H1 (cell line): Measurements from ENCODE around the gene LRRC28. TPM values are rescaled to one million over a fixed set of nuclear protein-coding genes. Genes with fewer than 3 reads are reported as not detected.

Experiments
- CTCF ChIA-PET: fragments of 300-600 bp; sonication (Branson Sonifier 250); formaldehyde crosslinking; loops from one replicate; lab custom pipeline; 2021; ENCODE audit not compliant: partially characterized antibody; lab: Charles Lee
- POLR2A ChIA-PET: fragments of 300-600 bp; sonication (Branson Sonifier 250); formaldehyde crosslinking; loops from one replicate; lab custom pipeline; 2021; ENCODE audit warnings: inconsistent platforms; ENCODE audit not compliant: partially characterized antibody; lab: Charles Lee
- DNase-seq, 2 experiments: peaks; one replicate each; pipeline versions ENCODE4 v3.0.0 to v3.0.0-alpha.2; 2010 to 2022; ENCODE audit warnings: low spot score in 2 of 2, low read depth in 1 of 2, mixed read lengths in 1 of 2
- FAIRE-seq: peaks from 2 replicates; lab custom pipeline; 2011; peaks lifted over from hg19 to GRCh38; lab: Jason Lieb, UNC
- H2AFZ ChIP-seq: 2 replicates; pipeline ENCODE4 v1.8.1; 2012; ENCODE audit warnings: low read length, inconsistent platforms
- H2AK5ac ChIP-seq: 2 replicates; pipeline ENCODE4 v1.6.1; 2013; ENCODE audit warnings: low read depth, low read length
- H2BK120ac ChIP-seq: replicated peaks from 2 replicates; pipeline ENCODE3; 2013; ENCODE audit warnings: low read depth, low read length, inconsistent platforms
- H2BK12ac ChIP-seq: 2 replicates; pipeline ENCODE4 v1.6.1; 2013; ENCODE audit warnings: low read depth, low read length
- H2BK15ac ChIP-seq: 2 replicates; pipeline ENCODE4 v1.6.1; 2013; ENCODE audit warnings: low read length
- H2BK20ac ChIP-seq: 2 replicates; pipeline ENCODE4 v1.6.1; 2013; ENCODE audit warnings: low read length
- H2BK5ac ChIP-seq: 2 replicates; pipeline ENCODE4 v1.6.1; 2013; ENCODE audit warnings: low read depth, low read length
- H3K14ac ChIP-seq: 2 replicates; pipeline ENCODE4 v1.6.1; 2013; ENCODE audit warnings: inconsistent platforms; ENCODE audit not compliant: insufficient read length
- H3K18ac ChIP-seq: 2 replicates; pipeline ENCODE4 v1.6.1; 2013; ENCODE audit warnings: low read length; ENCODE audit errors: extremely low read depth
- H3K23ac ChIP-seq: 2 replicates; pipeline ENCODE4 v1.6.1; 2013; ENCODE audit warnings: inconsistent platforms; ENCODE audit not compliant: insufficient read length
- H3K23me2 ChIP-seq: 2 replicates; pipeline ENCODE4 v1.6.1; 2013; ENCODE audit warnings: low read depth, low read length
- H3K27ac ChIP-seq: 2 replicates; pipeline ENCODE4 v1.6.1; 2011; ENCODE audit warnings: low read depth, low read length, inconsistent platforms
- H3K27me3 ChIP-seq, 4 experiments: replicated peaks in 1 of 4; 1 replicate in 1 of 4; 2 replicates in 3 of 4; pipeline versions ENCODE4 v1.6.1 to v1.8.1; 2011 to 2013; ENCODE audit warnings: low read length in 3 of 4, mild to moderate bottlenecking in 3 of 4, inconsistent platforms in 2 of 4, mixed read lengths in 2 of 4, moderate library complexity in 1 of 4; ENCODE audit not compliant: control insufficient read depth in 3 of 4, insufficient read depth in 3 of 4; ENCODE audit errors: extremely low read depth in 1 of 4
- H3K36me3 ChIP-seq, 4 experiments: 2 replicates each; pipeline versions ENCODE4 v1.6.1 to v1.8.1; 2011 to 2013; ENCODE audit warnings: mild to moderate bottlenecking in 4 of 4, low read length in 3 of 4, moderate library complexity in 2 of 4, control low read depth in 1 of 4, inconsistent platforms in 1 of 4; ENCODE audit not compliant: insufficient read depth in 4 of 4, control insufficient read depth in 2 of 4
- H3K4ac ChIP-seq: replicated peaks from 2 replicates; pipeline ENCODE3; 2013; ENCODE audit warnings: low read length, low read depth, mixed read lengths, inconsistent platforms; ENCODE audit not compliant: insufficient read length
- H3K4me1 ChIP-seq, 4 experiments: replicated peaks in 1 of 4; 1 replicate in 1 of 4; 2 replicates in 3 of 4; pipeline versions ENCODE4 v1.6.1 to v1.8.1; 2011 to 2013; ENCODE audit warnings: low read length in 3 of 4, inconsistent platforms in 2 of 4, mixed read lengths in 1 of 4; ENCODE audit not compliant: insufficient read depth in 4 of 4, control insufficient read depth in 3 of 4
- H3K4me2 ChIP-seq, 2 experiments: 2 replicates each; pipeline versions ENCODE4 v1.6.1 to v1.8.1; 2011 to 2013; ENCODE audit warnings: low read depth in 2 of 2, low read length in 2 of 2, control low read depth in 1 of 2, inconsistent platforms in 1 of 2, mild to moderate bottlenecking in 1 of 2; ENCODE audit not compliant: insufficient read depth in 1 of 2
- H3K4me3 ChIP-seq, 4 experiments: fragments of 200-600, 300-600 bp in 1 of 4; sonication (generic), shearing (Covaris generic), sonication (Bioruptor Twin) in 1 of 4; 2 replicates each; pipeline versions ENCODE4 v1.5.1 to v1.8.1; 2011 to 2016; ENCODE audit warnings: low read length in 4 of 4, low read depth in 3 of 4, control low read depth in 2 of 4, inconsistent platforms in 2 of 4, mild to moderate bottlenecking in 2 of 4, mixed read lengths in 1 of 4, moderate library complexity in 1 of 4; ENCODE audit not compliant: insufficient read depth in 2 of 4; ENCODE audit errors: extremely low read depth in 1 of 4
- H3K56ac ChIP-seq: replicated peaks from 2 replicates; pipeline ENCODE3; 2013; ENCODE audit warnings: low read depth, mild to moderate bottlenecking, mixed read lengths, low read length, inconsistent platforms; ENCODE audit not compliant: insufficient read length
- H3K79me1 ChIP-seq: 2 replicates; pipeline ENCODE4 v1.6.1; 2013; ENCODE audit warnings: low read depth, low read length, control low read depth
- H3K79me2 ChIP-seq, 2 experiments: 2 replicates each; pipeline versions ENCODE4 v1.6.1 to v1.8.1; 2012 to 2013; ENCODE audit warnings: low read length in 2 of 2, mild to moderate bottlenecking in 2 of 2, inconsistent platforms in 1 of 2; ENCODE audit not compliant: insufficient read depth in 2 of 2, control insufficient read depth in 1 of 2
- H3K9ac ChIP-seq, 4 experiments: replicated peaks in 1 of 4; 1 replicate in 1 of 4; 2 replicates in 3 of 4; pipeline versions ENCODE4 v1.6.1 to v1.8.1; 2011 to 2013; ENCODE audit warnings: low read depth in 3 of 4, low read length in 3 of 4, control low read depth in 2 of 4, mild to moderate bottlenecking in 2 of 4, moderate library complexity in 2 of 4, inconsistent platforms in 1 of 4; ENCODE audit errors: extremely low read depth in 1 of 4
- H3K9me3 ChIP-seq, 2 experiments: 2 replicates each; pipeline versions ENCODE4 v1.6.1 to v1.8.1; 2012 to 2013; ENCODE audit warnings: mild to moderate bottlenecking in 2 of 2, moderate library complexity in 2 of 2, control low read depth in 1 of 2, inconsistent platforms in 1 of 2, low read depth in 1 of 2, low read length in 1 of 2, mixed read lengths in 1 of 2; ENCODE audit not compliant: insufficient read depth in 2 of 2
- H4K20me1 ChIP-seq, 2 experiments: replicated peaks in 1 of 2; 2 replicates each; pipeline versions ENCODE3 to v1.8.1; 2011 to 2013; ENCODE audit warnings: inconsistent platforms in 2 of 2, low read length in 2 of 2, mild to moderate bottlenecking in 1 of 2; ENCODE audit not compliant: insufficient read depth in 2 of 2, control insufficient read depth in 1 of 2
- H4K5ac ChIP-seq: 2 replicates; pipeline ENCODE4 v1.6.1; 2013; ENCODE audit warnings: low read length, low read depth, mixed read lengths, inconsistent platforms; ENCODE audit not compliant: insufficient read length
- H4K8ac ChIP-seq: 2 replicates; pipeline ENCODE4 v1.8.0; 2013; ENCODE audit warnings: mild to moderate bottlenecking, moderate library complexity, low read length, inconsistent platforms; ENCODE audit not compliant: insufficient read depth; ENCODE audit errors: extremely low read depth
- H4K91ac ChIP-seq: replicated peaks from 2 replicates; pipeline ENCODE3; 2013; ENCODE audit warnings: low read length, mixed read lengths, inconsistent platforms; ENCODE audit not compliant: insufficient read length
- CHD1 ChIP-seq: IDR thresholded peaks from 2 replicates; pipeline ENCODE4 v1.6.1; 2012; ENCODE audit warnings: low read depth, low read length, improper control_type of control experiment
- GTF2F1 ChIP-seq: IDR thresholded peaks from 2 replicates; pipeline ENCODE4 v1.6.1; 2012; ENCODE audit warnings: low read depth, low read length, improper control_type of control experiment, borderline replicate concordance
- KDM1A ChIP-seq: fragments of 200-600, 300-600 bp; sonication (generic); IDR thresholded peaks from 2 replicates; pipeline ENCODE4 v1.7.1; 2016; ENCODE audit warnings: mild to moderate bottlenecking, low read length, borderline replicate concordance
- KDM4A ChIP-seq: IDR thresholded peaks from one replicate; pipeline ENCODE4 v1.7.1; 2012; ENCODE audit warnings: low read depth, mild to moderate bottlenecking, moderate library complexity, low read length, inconsistent platforms; ENCODE audit not compliant: severe bottlenecking
- NRF1 ChIP-seq: IDR thresholded peaks from 2 replicates; pipeline ENCODE4 v1.6.1; 2011; ENCODE audit warnings: mild to moderate bottlenecking, low read depth, low read length, improper control_type of control experiment
- RNF2 ChIP-seq: fragments of 200-900, 300-1000 bp; sonication (generic); IDR thresholded peaks from 2 replicates; pipeline ENCODE4 v1.7.1; 2016; ENCODE audit warnings: borderline replicate concordance, low read depth, mild to moderate bottlenecking, antibody characterized with exemption, low read length; ENCODE audit not compliant: poor library complexity, severe bottlenecking; ENCODE audit errors: missing control alignments
- SAP30 ChIP-seq: fragments of 300-600 bp; sonication (generic); IDR thresholded peaks from 2 replicates; pipeline ENCODE4 v1.7.1; 2012; ENCODE audit warnings: low read length, moderate library complexity, mild to moderate bottlenecking, inconsistent platforms; ENCODE audit not compliant: insufficient read depth, insufficient replicate concordance
- TCF12 ChIP-seq: IDR thresholded peaks from 2 replicates; pipeline ENCODE4 v1.6.1; 2011; ENCODE audit warnings: low read depth, mild to moderate bottlenecking, low read length
- TEAD4 ChIP-seq: IDR thresholded peaks from 2 replicates; pipeline ENCODE4 v1.6.1; 2012; ENCODE audit warnings: low read depth, low read length, inconsistent platforms, mixed read lengths
- WGBS, 2 experiments: shearing (Covaris generic) in 1 of 2; methylation state at CpG; one replicate each; pipeline versions ENCODE4 v1.1.6 to v1.1.7; 2013 to 2015; ENCODE audit warnings: low lambda C conversion rate in 2 of 2, mixed read lengths in 2 of 2, inconsistent platforms in 1 of 2, low coverage in 1 of 2, missing lambda C conversion rate in 1 of 2; ENCODE audit not compliant: insufficient replicate concordance in 2 of 2, insufficient coverage in 1 of 2, insufficient read length in 1 of 2; ENCODE audit errors: extremely low coverage in 1 of 2, missing lambda C conversion rate in 1 of 2; 5-methylcytosine and 5-hydroxymethylcytosine counted together
- polyA plus RNA-seq, 7 experiments: library from polyadenylated mRNA; depleted of rRNA in 3 of 7; stranded (reverse) in 5 of 7; unstranded in 2 of 7; fragments of >200 nt in 5 of 7; fragments of 200-250 nt in 2 of 7; gene quantifications; 1 replicate in 5 of 7; 2 replicates in 1 of 7; 4 replicates in 1 of 7; pipeline versions ENCODE4 v1.2.1 to v1.2.3, GENCODE V29; 2011 to 2013; ENCODE audit warnings: missing spikeins in 2 of 7, mixed read lengths in 2 of 7
- total RNA-seq: library from RNA; stranded (reverse); fragmentation: NEBNext Ultra II Directional; extraction: Animal tissue kit (Norgen Biotek cat#: 25700); gene quantifications from 2 replicates; pipeline ENCODE4 v1.2.1, GENCODE V29; 2021
- TF ChIP-seq, protein P1 (sequence below): IDR thresholded peaks from 2 replicates; pipeline ENCODE4 v1.6.1; 2012; ENCODE audit warnings: low read length, inconsistent platforms
- TF ChIP-seq, protein P2 (sequence below): IDR thresholded peaks from 2 replicates; pipeline ENCODE4 v1.6.1; 2011; ENCODE audit warnings: low read length, improper control_type of control experiment

The LRRC28 gene
- total and polyA plus RNA-seq, 2 of the 8 experiments (the other 6 are each of a cell fraction or from before 2014, with no cell fraction given) = 20.2 to 23.3 TPM

DNA sequence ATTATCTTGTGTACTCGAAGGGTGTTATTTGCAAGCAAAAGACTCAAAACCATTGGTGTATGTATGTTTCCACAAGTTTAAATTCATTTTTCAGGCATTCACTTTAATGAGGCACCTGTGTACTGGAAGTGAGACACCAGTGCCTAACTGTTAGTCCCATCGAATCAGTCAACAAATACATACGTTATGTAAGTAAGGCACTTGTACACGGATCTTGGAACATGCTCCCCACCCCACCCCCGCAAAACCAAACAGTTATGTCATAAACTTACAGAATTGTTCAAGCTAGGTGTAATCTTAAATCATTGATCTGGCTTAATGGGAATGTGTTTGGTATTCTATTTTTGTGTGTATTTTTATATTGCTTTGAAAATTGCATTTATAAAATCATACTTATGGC lies 17.1 kb downstream of the LRRC28 start:
- Histone ChIP-seq H4K91ac (no peak overlapping the region), H3K14ac (no peak overlapping the region), H2AK5ac (no peak overlapping the region), H4K5ac (no peak overlapping the region), H2BK12ac (no peak overlapping the region), H3K4ac (no peak overlapping the region), H3K18ac (no peak overlapping the region), H3K4me1 (no peaks in the 10 kb centered on the region), H2BK5ac (no peak overlapping the region), H2BK120ac (no peak overlapping the region), H2BK15ac (no peak overlapping the region), H3K9ac (no peak overlapping the region), H3K23ac (no peak overlapping the region), H2BK20ac (no peak overlapping the region), H2AFZ (no peak overlapping the region), H3K79me2 (no peaks in the 10 kb centered on the region), H3K4me2 (no peak overlapping the region), H4K8ac (no peak overlapping the region), H3K9me3 (no peaks in the 10 kb centered on the region), H3K27ac (no peak overlapping the region), H3K79me1 (0 out of 2 replicates have a peak, but pooled peaks cover 2% of the 10 kb centered on the region), H4K20me1 (no peaks in the 10 kb centered on the region), H3K27me3 (no peaks in the 10 kb centered on the region), H3K36me3 (no peaks in the 10 kb centered on the region), H3K56ac (no peak overlapping the region), H3K23me2 (no peaks in the 10 kb centered on the region), H3K4me3 (no peak overlapping the region)
- CTCF ChIA-PET = interaction anchor here (0.9 to 1.8 kb wide), 7 partner anchors 10 to 488 kb away, joined by 3 to 4 read pairs (median 3); partner anchors contain the start of gene LYSMD4
- DNase-seq (no peak), FAIRE-seq (no peak)
- POLR2A ChIA-PET = no interaction called here
- WGBS, 2 experiments = 87% methylated on average over 5 of the region's 5 CpGs; no CpG with 5 or more reads in 1 of the 2 experiments
- TF ChIP-seq RNF2 (no peak), NRF1 (no peak), TEAD4 (no peak), GTF2F1 (no peak), CHD1 (no peak), SAP30 (no peak), TCF12 (no peak), KDM1A (no peak), KDM4A (no peak)
- TF ChIP-seq, protein P1, sequence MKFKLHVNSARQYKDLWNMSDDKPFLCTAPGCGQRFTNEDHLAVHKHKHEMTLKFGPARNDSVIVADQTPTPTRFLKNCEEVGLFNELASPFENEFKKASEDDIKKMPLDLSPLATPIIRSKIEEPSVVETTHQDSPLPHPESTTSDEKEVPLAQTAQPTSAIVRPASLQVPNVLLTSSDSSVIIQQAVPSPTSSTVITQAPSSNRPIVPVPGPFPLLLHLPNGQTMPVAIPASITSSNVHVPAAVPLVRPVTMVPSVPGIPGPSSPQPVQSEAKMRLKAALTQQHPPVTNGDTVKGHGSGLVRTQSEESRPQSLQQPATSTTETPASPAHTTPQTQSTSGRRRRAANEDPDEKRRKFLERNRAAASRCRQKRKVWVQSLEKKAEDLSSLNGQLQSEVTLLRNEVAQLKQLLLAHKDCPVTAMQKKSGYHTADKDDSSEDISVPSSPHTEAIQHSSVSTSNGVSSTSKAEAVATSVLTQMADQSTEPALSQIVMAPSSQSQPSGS = no peak
- TF ChIP-seq, protein P2, sequence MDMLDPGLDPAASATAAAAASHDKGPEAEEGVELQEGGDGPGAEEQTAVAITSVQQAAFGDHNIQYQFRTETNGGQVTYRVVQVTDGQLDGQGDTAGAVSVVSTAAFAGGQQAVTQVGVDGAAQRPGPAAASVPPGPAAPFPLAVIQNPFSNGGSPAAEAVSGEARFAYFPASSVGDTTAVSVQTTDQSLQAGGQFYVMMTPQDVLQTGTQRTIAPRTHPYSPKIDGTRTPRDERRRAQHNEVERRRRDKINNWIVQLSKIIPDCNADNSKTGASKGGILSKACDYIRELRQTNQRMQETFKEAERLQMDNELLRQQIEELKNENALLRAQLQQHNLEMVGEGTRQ = no peak
